SK-N-MC (cell line): ENCODE measurements around the gene FANCG.

Experiments used
- EZH2 ChIP-seq: fragments of 200-600 bp; sonication (generic); IDR thresholded peaks from one replicate; pipeline ENCODE4 v1.6.1; 2017; ENCODE audit warnings: antibody characterized with exemption
- FOXP2 ChIP-seq: optimal IDR thresholded peaks from 2 replicates; pipeline ENCODE3; 2011; ENCODE audit warnings: mild to moderate bottlenecking, moderate library complexity; ENCODE audit not compliant: insufficient read depth; ENCODE audit errors: extremely low read length, control extremely low read depth
- POLR2AphosphoS5 ChIP-seq: IDR thresholded peaks from 2 replicates; pipeline ENCODE4 v1.6.1; 2012; ENCODE audit warnings: mild to moderate bottlenecking, low read depth, low read length, borderline replicate concordance

DNA sequence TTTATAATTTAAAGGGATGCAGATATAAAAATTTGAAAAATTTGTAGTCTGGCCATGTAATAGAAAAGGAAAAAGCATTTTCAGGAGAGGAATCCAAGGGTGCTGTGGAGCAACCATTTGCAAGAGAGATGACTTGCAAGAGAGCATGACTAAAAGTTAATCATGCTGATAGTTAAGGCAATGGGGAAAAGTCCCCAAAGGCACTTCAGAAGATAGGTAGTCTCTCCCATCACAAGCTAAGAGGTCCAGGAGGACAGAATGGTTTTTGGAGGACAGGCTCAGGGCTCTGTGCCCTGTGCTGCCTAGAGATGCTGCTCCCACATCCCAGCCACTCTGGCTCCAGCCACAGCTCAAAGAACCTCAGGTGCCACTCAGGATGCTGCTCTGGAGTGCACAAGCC lies 51.4 kb downstream of the FANCG start:
- no peak for TF ChIP-seq EZH2
- TF ChIP-seq POLR2AphosphoS5, result no peak
- no peak for TF ChIP-seq FOXP2
